ENCODE data around the gene CCDC159.

The CCDC159 gene

DNA sequence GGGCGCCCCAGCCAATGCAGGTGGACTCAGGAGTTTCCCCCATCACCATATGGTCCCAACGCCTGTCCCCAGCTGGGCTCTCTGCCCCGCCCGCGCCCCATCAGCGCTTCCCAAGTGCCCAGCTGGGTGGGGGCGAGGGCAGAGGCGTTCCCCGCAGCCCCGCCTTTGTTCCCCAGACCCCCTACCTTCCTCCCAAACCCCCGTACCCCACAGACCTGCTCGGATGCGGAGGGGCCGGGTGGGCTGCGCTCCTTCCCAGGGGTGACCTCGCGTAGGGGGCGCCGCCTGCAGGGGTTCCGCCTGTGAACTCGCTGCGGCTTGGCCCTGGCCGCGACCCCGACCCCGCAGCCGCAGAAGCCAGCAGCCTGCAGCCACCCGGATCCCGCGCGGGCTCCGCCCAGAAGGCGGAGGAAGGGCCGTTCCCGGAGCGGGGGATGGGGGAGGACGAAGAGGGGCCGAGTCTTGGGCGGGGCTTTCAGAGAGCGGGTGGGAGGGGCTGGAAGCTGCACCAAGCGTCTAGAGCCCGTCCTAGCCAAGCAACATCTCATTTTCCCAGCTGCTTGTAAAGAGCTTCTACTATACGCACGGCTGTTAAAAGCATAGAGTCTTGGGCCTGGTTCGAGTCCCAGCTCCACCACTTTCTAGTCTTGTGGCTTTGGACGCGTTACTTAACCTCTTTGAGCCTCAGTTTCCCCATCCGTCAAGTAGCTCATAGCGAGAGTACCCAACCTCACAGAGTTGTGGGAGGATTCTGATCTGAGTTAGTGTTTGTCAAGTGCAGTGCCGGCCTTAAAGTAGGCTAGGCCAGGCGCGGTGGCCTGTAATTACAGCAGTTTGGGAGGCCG lies 6.8 kb upstream of the CCDC159 start, which contains the start of gene RAB3D (continued):
- no peak for TF ChIP-seq ZBTB20 (tag by site-specific recombination; IDR thresholded peaks at IDR 0.05)
- TF ChIP-seq, protein P1, sequence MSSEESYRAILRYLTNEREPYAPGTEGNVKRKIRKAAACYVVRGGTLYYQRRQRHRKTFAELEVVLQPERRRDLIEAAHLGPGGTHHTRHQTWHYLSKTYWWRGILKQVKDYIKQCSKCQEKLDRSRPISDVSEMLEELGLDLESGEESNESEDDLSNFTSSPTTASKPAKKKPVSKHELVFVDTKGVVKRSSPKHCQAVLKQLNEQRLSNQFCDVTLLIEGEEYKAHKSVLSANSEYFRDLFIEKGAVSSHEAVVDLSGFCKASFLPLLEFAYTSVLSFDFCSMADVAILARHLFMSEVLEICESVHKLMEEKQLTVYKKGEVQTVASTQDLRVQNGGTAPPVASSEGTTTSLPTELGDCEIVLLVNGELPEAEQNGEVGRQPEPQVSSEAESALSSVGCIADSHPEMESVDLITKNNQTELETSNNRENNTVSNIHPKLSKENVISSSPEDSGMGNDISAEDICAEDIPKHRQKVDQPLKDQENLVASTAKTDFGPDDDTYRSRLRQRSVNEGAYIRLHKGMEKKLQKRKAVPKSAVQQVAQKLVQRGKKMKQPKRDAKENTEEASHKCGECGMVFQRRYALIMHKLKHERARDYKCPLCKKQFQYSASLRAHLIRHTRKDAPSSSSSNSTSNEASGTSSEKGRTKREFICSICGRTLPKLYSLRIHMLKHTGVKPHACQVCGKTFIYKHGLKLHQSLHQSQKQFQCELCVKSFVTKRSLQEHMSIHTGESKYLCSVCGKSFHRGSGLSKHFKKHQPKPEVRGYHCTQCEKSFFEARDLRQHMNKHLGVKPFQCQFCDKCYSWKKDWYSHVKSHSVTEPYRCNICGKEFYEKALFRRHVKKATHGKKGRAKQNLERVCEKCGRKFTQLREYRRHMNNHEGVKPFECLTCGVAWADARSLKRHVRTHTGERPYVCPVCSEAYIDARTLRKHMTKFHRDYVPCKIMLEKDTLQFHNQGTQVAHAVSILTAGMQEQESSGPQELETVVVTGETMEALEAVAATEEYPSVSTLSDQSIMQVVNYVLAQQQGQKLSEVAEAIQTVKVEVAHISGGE (tag by site-specific recombination; conservative IDR thresholded peaks at IDR 0.05; ENCODE audit: low read depth), result no peak
- TF ChIP-seq ZNF311 (tag by site-specific recombination; IDR thresholded peaks at IDR 0.05; ENCODE audit: borderline replicate concordance), result no peak
- TF ChIP-seq, protein P2, sequence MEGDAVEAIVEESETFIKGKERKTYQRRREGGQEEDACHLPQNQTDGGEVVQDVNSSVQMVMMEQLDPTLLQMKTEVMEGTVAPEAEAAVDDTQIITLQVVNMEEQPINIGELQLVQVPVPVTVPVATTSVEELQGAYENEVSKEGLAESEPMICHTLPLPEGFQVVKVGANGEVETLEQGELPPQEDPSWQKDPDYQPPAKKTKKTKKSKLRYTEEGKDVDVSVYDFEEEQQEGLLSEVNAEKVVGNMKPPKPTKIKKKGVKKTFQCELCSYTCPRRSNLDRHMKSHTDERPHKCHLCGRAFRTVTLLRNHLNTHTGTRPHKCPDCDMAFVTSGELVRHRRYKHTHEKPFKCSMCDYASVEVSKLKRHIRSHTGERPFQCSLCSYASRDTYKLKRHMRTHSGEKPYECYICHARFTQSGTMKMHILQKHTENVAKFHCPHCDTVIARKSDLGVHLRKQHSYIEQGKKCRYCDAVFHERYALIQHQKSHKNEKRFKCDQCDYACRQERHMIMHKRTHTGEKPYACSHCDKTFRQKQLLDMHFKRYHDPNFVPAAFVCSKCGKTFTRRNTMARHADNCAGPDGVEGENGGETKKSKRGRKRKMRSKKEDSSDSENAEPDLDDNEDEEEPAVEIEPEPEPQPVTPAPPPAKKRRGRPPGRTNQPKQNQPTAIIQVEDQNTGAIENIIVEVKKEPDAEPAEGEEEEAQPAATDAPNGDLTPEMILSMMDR (tag by site-specific recombination; IDR thresholded peaks at IDR 0.05), result no peak
- no peak for TF ChIP-seq ZNF600 (tag by site-specific recombination; IDR thresholded peaks at IDR 0.05)
- TF ChIP-seq ZNF768 (tag by site-specific recombination; IDR thresholded peaks at IDR 0.05), result no peak
- TF ChIP-seq REPIN1 (tag by site-specific recombination; IDR thresholded peaks at IDR 0.05; ENCODE audit: low read depth), result no peak
- peak; percentile 22; the same call in 1 of the 2 replicates for TF ChIP-seq GLIS1 (tag by site-specific recombination; IDR thresholded peaks at IDR 0.05)
- no peak for TF ChIP-seq ZNF426 (tag by site-specific recombination; IDR thresholded peaks at IDR 0.05)
- no peak for TF ChIP-seq HOXA7 (CRISPR knock-in tag; IDR thresholded peaks at IDR 0.05; ENCODE audit: borderline replicate concordance)
- peak; percentile 30; the same call in 1 of the 2 replicates for TF ChIP-seq KLF10 (tag by site-specific recombination; IDR thresholded peaks at IDR 0.05)
- no peak; the same call in none of the 2 replicates for TF ChIP-seq ZBTB10 (tag by site-specific recombination; IDR thresholded peaks at IDR 0.05)
- no peak for TF ChIP-seq ZNF555 (tag by site-specific recombination; conservative IDR thresholded peaks at IDR 0.05)
- no peak; the same call in 1 of the 2 replicates for TF ChIP-seq ZBTB8A (tag by site-specific recombination; IDR thresholded peaks at IDR 0.05)
- TF ChIP-seq ZNF248 (tag by site-specific recombination; IDR thresholded peaks at IDR 0.05), result no peak
- no peak for TF ChIP-seq ZNF670 (tag by site-specific recombination; IDR thresholded peaks at IDR 0.05; ENCODE audit: low read depth)
- TF ChIP-seq ZNF221 (tag by site-specific recombination; IDR thresholded peaks at IDR 0.05; ENCODE audit: borderline replicate concordance), result no peak
- TF ChIP-seq ZNF10 (tag by site-specific recombination; IDR thresholded peaks at IDR 0.05), result no peak
- TF ChIP-seq ZNF114 (tag by site-specific recombination; IDR thresholded peaks at IDR 0.05), result no peak
- TF ChIP-seq ZNF530 (tag by site-specific recombination; IDR thresholded peaks at IDR 0.05; ENCODE audit: low read depth), result no peak
- no peak for TF ChIP-seq ZNF707 (tag by site-specific recombination; IDR thresholded peaks at IDR 0.05)
- no peak for TF ChIP-seq ZNF549 (tag by site-specific recombination; IDR thresholded peaks at IDR 0.05)
- TF ChIP-seq ZNF140 (tag by site-specific recombination; IDR thresholded peaks at IDR 0.05), result no peak
- no peak for TF ChIP-seq ZNF48 (tag by site-specific recombination; IDR thresholded peaks at IDR 0.05)
- TF ChIP-seq ZNF791 (tag by site-specific recombination; IDR thresholded peaks at IDR 0.05), result no peak
- no peak for TF ChIP-seq ZNF677 (tag by site-specific recombination; IDR thresholded peaks at IDR 0.05)
- TF ChIP-seq ZNF777 (tag by site-specific recombination; IDR thresholded peaks at IDR 0.05; ENCODE audit: borderline replicate concordance), result no peak
- no peak for TF ChIP-seq ZNF654 (tag by site-specific recombination; IDR thresholded peaks at IDR 0.05; ENCODE audit: low read depth)
- TF ChIP-seq, protein P3, sequence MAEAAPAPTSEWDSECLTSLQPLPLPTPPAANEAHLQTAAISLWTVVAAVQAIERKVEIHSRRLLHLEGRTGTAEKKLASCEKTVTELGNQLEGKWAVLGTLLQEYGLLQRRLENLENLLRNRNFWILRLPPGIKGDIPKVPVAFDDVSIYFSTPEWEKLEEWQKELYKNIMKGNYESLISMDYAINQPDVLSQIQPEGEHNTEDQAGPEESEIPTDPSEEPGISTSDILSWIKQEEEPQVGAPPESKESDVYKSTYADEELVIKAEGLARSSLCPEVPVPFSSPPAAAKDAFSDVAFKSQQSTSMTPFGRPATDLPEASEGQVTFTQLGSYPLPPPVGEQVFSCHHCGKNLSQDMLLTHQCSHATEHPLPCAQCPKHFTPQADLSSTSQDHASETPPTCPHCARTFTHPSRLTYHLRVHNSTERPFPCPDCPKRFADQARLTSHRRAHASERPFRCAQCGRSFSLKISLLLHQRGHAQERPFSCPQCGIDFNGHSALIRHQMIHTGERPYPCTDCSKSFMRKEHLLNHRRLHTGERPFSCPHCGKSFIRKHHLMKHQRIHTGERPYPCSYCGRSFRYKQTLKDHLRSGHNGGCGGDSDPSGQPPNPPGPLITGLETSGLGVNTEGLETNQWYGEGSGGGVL (tag by site-specific recombination; IDR thresholded peaks at IDR 0.05), result no peak
